Upper lobe of right lung (tissue), 1 donor: ENCODE data around the gene ARID1B. TPM values are rescaled to one million over a fixed set of nuclear protein-coding genes. Genes with fewer than 3 reads are reported as not detected.

Source experiments
- ATAC-seq: fragments of 200-7000 bp; cut with Tn5 transposase; one replicate; pipeline ENCODE4 v1.9.1; 2020; ENCODE audit warnings: mild to moderate bottlenecking, moderate library complexity
- DNase-seq: peaks from one replicate; pipeline ENCODE4 v3.0.0-alpha.2; 2020
- H3K27ac ChIP-seq: fragments of 200-600 bp; one replicate; pipeline ENCODE4 v1.8.0; 2022
- H3K27me3 ChIP-seq: fragments of 200-600 bp; one replicate; pipeline ENCODE4 v1.8.0; 2022; ENCODE audit warnings: mild to moderate bottlenecking
- H3K36me3 ChIP-seq: fragments of 200-600 bp; one replicate; pipeline ENCODE4 v1.8.0; 2022
- H3K4me1 ChIP-seq: fragments of 200-600 bp; one replicate; pipeline ENCODE4 v1.8.0; 2022
- H3K4me3 ChIP-seq: fragments of 200-600 bp; one replicate; pipeline ENCODE4 v1.8.0; 2022; ENCODE audit warnings: mild to moderate bottlenecking
- H3K9me3 ChIP-seq: fragments of 200-600 bp; one replicate; pipeline ENCODE4 v1.8.0; 2022
- intact Hi-C: fragments of 100-400 bp; cut with DNase I; formaldehyde crosslinking; loops from one replicate; pipeline ENCODE4 v1.11.0; 2022
- total RNA-seq: library from RNA; stranded (reverse); fragmentation: NEBNext Ultra II Directional; extraction: Animal tissue kit (Norgen Biotek cat#: 25700); gene quantifications from one replicate; pipeline ENCODE4 v1.2.1, GENCODE V29; 2021
- TF ChIP-seq, protein P1 (sequence below): fragments of 200-600 bp; IDR thresholded peaks from one replicate; pipeline ENCODE4 v1.8.0; 2022; ENCODE audit warnings: antibody characterized with exemption
- donor health status: DM: no; HTN: yes; CAD: no; lungs with severe emphysema.

Gene ARID1B
- total RNA-seq, 1 donor from 2014 or later, result 80.4 TPM

DNA sequence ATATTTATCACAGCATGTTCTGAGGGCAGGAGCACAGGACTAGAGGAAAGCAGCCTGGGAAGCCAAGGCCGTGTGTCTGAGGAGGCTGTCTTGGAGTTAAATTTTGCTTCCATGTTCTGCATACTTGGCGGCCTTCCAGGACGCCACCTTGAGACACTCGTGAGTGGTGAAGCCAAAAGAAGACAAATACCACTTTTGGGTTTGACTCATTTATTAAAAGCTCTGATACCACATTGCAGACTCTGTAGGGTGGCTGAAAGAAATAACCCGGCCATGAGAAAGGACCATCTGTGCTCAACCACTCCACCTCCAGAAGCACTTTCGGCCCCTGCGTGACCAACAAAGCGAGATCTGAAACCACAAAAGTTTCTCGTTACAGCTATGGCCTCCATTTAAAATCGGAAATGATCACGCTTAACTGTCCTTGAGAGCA is 426.1 kb downstream of the ARID1B start:
- Histone ChIP-seq H3K27me3 (no peaks in the 10 kb centered on the region), H3K36me3 (peaks cover 80% of the 10 kb centered on the region), H3K4me1 (peaks cover 7% of the 10 kb centered on the region), H3K4me3 (no peak overlapping the region), H3K9me3 (no peaks in the 10 kb centered on the region), H3K27ac (no peak overlapping the region)
- TF ChIP-seq, protein P1, sequence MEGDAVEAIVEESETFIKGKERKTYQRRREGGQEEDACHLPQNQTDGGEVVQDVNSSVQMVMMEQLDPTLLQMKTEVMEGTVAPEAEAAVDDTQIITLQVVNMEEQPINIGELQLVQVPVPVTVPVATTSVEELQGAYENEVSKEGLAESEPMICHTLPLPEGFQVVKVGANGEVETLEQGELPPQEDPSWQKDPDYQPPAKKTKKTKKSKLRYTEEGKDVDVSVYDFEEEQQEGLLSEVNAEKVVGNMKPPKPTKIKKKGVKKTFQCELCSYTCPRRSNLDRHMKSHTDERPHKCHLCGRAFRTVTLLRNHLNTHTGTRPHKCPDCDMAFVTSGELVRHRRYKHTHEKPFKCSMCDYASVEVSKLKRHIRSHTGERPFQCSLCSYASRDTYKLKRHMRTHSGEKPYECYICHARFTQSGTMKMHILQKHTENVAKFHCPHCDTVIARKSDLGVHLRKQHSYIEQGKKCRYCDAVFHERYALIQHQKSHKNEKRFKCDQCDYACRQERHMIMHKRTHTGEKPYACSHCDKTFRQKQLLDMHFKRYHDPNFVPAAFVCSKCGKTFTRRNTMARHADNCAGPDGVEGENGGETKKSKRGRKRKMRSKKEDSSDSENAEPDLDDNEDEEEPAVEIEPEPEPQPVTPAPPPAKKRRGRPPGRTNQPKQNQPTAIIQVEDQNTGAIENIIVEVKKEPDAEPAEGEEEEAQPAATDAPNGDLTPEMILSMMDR, result no peak
- peak; percentile 67 for DNase-seq
- ATAC-seq, result no peak
- intact Hi-C loops, result no loop called here

GRCh38 chr6:157203764-157204163 is 426.6 kb downstream of the ARID1B start:
- Histone ChIP-seq H3K4me1 (peaks cover 2% of the 10 kb centered on the region), H3K27ac (no peak overlapping the region), H3K9me3 (no peaks in the 10 kb centered on the region), H3K36me3 (peaks cover 80% of the 10 kb centered on the region), H3K4me3 (no peak overlapping the region), H3K27me3 (no peaks in the 10 kb centered on the region)
- TF ChIP-seq, protein P1, result no peak
- ATAC-seq (no peak), DNase-seq (no peak)
- intact Hi-C loops, result no loop called here

GRCh38 chr6:157205473-157206358 is 428.5 kb downstream of the ARID1B start:
- H3K4me3 ChIP-seq, result no peak overlapping the region
- DNase-seq (no peak), ATAC-seq (no peak)
- H3K9me3 ChIP-seq, result no peaks in the 10 kb centered on the region
- H3K4me1 ChIP-seq, result no peaks in the 10 kb centered on the region
- H3K27me3 ChIP-seq, result no peaks in the 10 kb centered on the region
- intact Hi-C loops, result no loop called here
- TF ChIP-seq, protein P1, result no peak
- peaks cover 70% of the 10 kb centered on the region for H3K36me3 ChIP-seq
- H3K27ac ChIP-seq, result no peak overlapping the region

- no peaks in the 10 kb centered on the region for H3K9me3 ChIP-seq
- no peak overlapping the region for H3K4me3 ChIP-seq
- intact Hi-C loops, result no loop called here
- peaks cover 64% of the 10 kb centered on the region for H3K36me3 ChIP-seq
- DNase-seq (no peak), ATAC-seq (no peak)
- H3K4me1 ChIP-seq, result no peaks in the 10 kb centered on the region
- no peaks in the 10 kb centered on the region for H3K27me3 ChIP-seq
- H3K27ac ChIP-seq, result no peak overlapping the region
- TF ChIP-seq, protein P1, result no peak
These were observed 429.2 kb downstream of the ARID1B start for GRCh38 chr6:157206359-157206815.

- intact Hi-C loops, result no loop called here
- TF ChIP-seq, protein P1, result no peak
These were observed 430.4 kb downstream of the ARID1B start for GRCh38 chr6:157207521-157208076.

More at GRCh38 chr6:157207521-157208076, 430.4 kb downstream of the ARID1B start:
- ATAC-seq, result no peak
- H3K4me3 ChIP-seq, result no peak overlapping the region
- no peak overlapping the region for H3K27ac ChIP-seq
- no peaks in the 10 kb centered on the region for H3K27me3 ChIP-seq
- DNase-seq, result peak; percentile 50
- H3K36me3 ChIP-seq, result peaks cover 57% of the 10 kb centered on the region
- H3K4me1 ChIP-seq, result no peaks in the 10 kb centered on the region
- H3K9me3 ChIP-seq, result no peaks in the 10 kb centered on the region
